ENCODE results near the gene ZCCHC7. TPM values are rescaled to one million over a fixed set of nuclear protein-coding genes. Genes with fewer than 3 reads are reported as not detected.

The ZCCHC7 gene
- total and polyA plus RNA-seq, 9 of the 15 experiments (the other 6 are each of a cell fraction or from before 2014, with no cell fraction given): 34.1 to 68.9 (median 48.8) TPM

GRCh38 chr9:37241340-37241739, 121.0 kb downstream of the ZCCHC7 start (continued):
- TF ChIP-seq MLX (CRISPR knock-in tag; conservative IDR thresholded peaks at IDR 0.05) (no peak), GATAD2B (IDR thresholded peaks at IDR 0.05; ENCODE audit: borderline replicate concordance) (no peak), MTF1 (CRISPR knock-in tag; IDR thresholded peaks at IDR 0.05; ENCODE audit: borderline replicate concordance) (no peak), ZBTB49 (CRISPR knock-in tag; IDR thresholded peaks at IDR 0.05; ENCODE audit: borderline replicate concordance) (no peak), ZBTB11 (CRISPR knock-in tag; IDR thresholded peaks at IDR 0.05) (no peak), GTF3C2 (IDR thresholded peaks at IDR 0.05; ENCODE audit: borderline replicate concordance, extremely low read depth, insufficient read length) (no peak), NFXL1 (CRISPR knock-in tag; IDR thresholded peaks at IDR 0.05) (no peak), SRSF3 (IDR thresholded peaks at IDR 0.05; ENCODE audit: insufficient read depth, low read length) (no peak), RFX7 (CRISPR knock-in tag; IDR thresholded peaks at IDR 0.05) (no peak), ZNF174 (CRISPR knock-in tag; IDR thresholded peaks at IDR 0.05) (no peak), MITF (IDR thresholded peaks at IDR 0.05) (no peak), CEBPZ (IDR thresholded peaks at IDR 0.05; ENCODE audit: borderline replicate concordance, low read depth, low read length) (no peak)
